WERI-Rb-1 (cell line): ENCODE results near the gene XPC.

ENCODE experiments used
- DNase-seq: peaks from one replicate; pipeline ENCODE4 v3.0.0-alpha.2; 2020
- H3K27ac ChIP-seq: fragments of 250-450 bp; sonication (Bioruptor Pico); 2 replicates; pipeline ENCODE4 v1.5.1; 2020; ENCODE audit warnings: mild to moderate bottlenecking, moderate library complexity
- H3K27me3 ChIP-seq: fragments of 250-450 bp; sonication (Bioruptor Pico); 2 replicates; pipeline ENCODE4 v1.5.1; 2021; ENCODE audit warnings: mild to moderate bottlenecking, low read depth, moderate library complexity; ENCODE audit not compliant: insufficient read depth, severe bottlenecking
- H3K36me3 ChIP-seq: fragments of 250-450 bp; sonication (Bioruptor Pico); 2 replicates; pipeline ENCODE4 v1.5.1; 2020; ENCODE audit warnings: mild to moderate bottlenecking, moderate library complexity
- H3K4me3 ChIP-seq: 2 replicates; pipeline ENCODE4 v1.5.1; 2011; ENCODE audit warnings: low read depth, mild to moderate bottlenecking, control low read depth, low read length
- H3K9me3 ChIP-seq: fragments of 250-450 bp; sonication (Bioruptor Pico); 2 replicates; pipeline ENCODE4 v1.5.1; 2021; ENCODE audit warnings: mild to moderate bottlenecking, moderate library complexity; ENCODE audit not compliant: severe bottlenecking
- TF ChIP-seq, protein P1 (sequence below): IDR thresholded peaks from 2 replicates; pipeline ENCODE4 v1.5.1; 2011; ENCODE audit warnings: low read depth, mild to moderate bottlenecking, control low read depth, inconsistent platforms, low read length

The XPC gene

DNA sequence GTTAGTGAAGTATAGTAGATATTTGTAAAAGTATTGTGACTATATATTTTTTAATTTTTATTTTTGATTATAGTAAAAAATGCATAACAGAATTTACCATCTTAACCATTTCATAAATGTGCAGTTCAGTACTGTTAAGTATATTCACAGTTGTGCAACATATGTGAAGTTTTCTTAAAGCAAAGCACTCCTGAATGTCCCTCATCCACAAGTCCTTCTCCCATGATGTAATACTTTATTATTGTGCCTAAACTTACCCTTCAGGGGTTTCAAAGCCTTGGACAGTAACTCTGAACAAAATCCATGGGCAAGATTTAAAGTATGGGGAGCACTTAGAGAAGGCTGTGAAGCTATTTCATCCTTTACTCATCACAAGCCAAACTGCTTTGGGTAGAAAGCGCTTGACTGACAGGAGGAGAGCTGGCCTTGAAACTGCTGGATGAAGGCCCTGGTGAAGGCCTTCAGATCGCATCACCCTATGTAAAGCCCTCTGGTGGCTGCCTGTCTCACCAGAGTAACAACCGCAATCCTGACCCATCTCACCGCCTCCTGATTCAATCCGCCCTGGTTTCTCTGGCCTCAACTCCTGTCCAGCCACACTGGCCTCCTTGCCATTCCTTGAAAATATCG is 28.3 kb upstream of the XPC start:
- Histone ChIP-seq H3K27me3 (no peaks in the 10 kb centered on the region), H3K9me3 (no peaks in the 10 kb centered on the region), H3K4me3 (no peak overlapping the region), H3K27ac (no peak overlapping the region), H3K36me3 (no peaks in the 10 kb centered on the region)
- TF ChIP-seq, protein P1, sequence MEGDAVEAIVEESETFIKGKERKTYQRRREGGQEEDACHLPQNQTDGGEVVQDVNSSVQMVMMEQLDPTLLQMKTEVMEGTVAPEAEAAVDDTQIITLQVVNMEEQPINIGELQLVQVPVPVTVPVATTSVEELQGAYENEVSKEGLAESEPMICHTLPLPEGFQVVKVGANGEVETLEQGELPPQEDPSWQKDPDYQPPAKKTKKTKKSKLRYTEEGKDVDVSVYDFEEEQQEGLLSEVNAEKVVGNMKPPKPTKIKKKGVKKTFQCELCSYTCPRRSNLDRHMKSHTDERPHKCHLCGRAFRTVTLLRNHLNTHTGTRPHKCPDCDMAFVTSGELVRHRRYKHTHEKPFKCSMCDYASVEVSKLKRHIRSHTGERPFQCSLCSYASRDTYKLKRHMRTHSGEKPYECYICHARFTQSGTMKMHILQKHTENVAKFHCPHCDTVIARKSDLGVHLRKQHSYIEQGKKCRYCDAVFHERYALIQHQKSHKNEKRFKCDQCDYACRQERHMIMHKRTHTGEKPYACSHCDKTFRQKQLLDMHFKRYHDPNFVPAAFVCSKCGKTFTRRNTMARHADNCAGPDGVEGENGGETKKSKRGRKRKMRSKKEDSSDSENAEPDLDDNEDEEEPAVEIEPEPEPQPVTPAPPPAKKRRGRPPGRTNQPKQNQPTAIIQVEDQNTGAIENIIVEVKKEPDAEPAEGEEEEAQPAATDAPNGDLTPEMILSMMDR, result 0 out of 2 replicates have a peak, but pooled peaks have one; percentile 10
- no peak for DNase-seq

DNA sequence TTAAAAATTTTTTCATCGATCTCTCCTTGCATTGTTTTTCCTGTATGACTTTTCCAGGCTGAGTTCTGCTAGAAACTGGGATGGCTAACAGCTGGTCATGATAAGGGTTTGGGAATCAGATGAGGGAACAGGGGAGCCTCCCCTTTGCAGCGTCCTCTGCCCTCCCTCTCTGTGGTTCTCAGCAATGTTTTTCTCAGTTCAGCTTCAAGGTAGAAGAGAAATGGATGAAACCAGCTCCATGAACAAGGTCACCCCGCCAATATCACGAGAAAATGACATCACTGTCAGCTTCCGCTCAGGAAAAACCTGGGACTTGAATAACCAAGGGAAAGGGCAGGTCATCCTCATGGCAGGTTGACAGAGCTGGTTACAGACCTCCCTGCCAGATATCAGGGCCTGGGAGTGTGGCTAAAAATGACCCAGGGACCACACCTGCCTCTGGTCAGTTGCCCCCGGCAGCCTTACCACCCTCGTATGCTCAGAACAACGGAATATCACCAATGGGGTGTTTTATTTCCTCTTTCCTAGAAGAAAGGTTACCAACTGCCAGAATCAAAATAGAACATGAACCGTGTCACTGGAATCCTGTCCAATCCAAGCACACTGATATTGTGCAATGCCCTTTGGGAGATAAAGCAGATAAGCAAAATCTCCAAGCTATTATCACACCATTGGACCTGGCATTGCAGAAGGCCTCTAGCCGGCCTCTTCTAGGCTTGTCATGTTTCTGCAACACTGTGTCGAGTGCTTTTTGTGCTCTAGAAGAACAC is 26.3 kb upstream of the XPC start:
- TF ChIP-seq, protein P1, result no peak
- Histone ChIP-seq H3K9me3 (no peaks in the 10 kb centered on the region), H3K4me3 (no peak overlapping the region), H3K27ac (no peak overlapping the region), H3K36me3 (peaks cover under 1% of the 10 kb centered on the region; the same call in 1 of the 2 replicates), H3K27me3 (no peaks in the 10 kb centered on the region)
- DNase-seq, result no peak

DNA sequence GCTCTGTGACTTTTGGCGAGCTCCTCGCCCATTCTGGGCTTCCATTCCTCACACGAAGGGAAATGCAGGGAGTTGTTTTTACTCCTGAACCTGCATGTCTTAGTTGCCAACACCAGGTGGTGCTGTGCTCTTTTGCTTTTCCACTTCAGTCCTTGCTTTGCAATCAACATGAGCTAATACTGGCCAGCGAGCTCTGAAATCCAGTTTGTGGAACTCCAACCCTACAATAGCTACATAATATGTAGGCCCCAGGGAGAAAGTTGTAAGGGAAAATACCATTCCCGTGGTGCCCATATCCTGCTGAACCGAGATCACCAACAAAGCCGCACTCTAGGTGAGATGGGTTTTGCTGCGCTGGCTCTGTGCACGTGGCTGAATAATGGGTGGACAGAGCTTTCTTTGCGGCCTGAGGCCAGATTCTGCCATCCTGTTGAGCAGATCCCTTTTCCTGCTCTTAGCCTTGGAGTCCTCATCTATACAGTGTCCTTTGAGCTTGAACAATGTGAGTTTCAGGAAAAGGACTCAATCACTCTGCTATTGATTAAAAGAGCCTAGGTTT is 25.2 kb upstream of the XPC start:
- Histone ChIP-seq H3K4me3 (no peak overlapping the region), H3K27ac (no peak overlapping the region), H3K27me3 (no peaks in the 10 kb centered on the region), H3K9me3 (no peaks in the 10 kb centered on the region), H3K36me3 (peaks cover 10% of the 10 kb centered on the region)
- TF ChIP-seq, protein P1, result peak; percentile 90
- peak; percentile 58 for DNase-seq

DNA sequence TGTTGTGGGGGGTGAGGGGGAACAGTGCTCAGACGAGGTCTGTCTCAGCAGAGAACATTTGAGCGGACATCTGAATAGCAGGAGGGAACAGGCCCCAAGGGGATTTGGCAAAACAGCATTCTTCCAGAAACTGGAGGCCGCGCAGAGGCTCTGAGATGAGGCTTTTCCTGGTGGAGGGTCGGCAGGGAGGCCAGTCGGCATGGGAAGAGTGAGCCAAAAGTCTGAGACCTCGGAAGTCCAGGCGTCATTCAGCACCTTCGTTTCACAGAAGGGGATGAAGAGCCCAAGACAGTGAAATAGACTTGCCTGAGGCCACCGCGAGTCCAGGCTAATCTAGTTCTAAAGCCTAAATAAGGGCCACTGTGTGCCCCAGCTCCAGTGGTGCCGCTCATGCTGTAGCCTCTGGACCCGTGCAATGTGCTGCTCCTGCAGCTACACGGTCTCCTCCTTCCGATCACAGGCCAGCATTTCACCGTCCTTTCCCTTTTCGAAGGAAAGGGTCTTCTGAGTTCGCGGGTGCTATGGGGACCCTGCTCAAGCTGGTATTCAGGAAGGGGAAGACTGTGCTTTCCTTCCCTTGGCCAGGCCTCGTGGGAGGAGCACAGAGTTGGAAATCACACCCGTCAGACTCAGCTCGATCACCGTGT is 24.6 kb upstream of the XPC start:
- Histone ChIP-seq H3K36me3 (peaks cover 15% of the 10 kb centered on the region), H3K27ac (no peak overlapping the region), H3K9me3 (no peaks in the 10 kb centered on the region), H3K4me3 (no peak overlapping the region), H3K27me3 (no peaks in the 10 kb centered on the region)
- DNase-seq, result no peak
- TF ChIP-seq, protein P1, result no peak

DNA sequence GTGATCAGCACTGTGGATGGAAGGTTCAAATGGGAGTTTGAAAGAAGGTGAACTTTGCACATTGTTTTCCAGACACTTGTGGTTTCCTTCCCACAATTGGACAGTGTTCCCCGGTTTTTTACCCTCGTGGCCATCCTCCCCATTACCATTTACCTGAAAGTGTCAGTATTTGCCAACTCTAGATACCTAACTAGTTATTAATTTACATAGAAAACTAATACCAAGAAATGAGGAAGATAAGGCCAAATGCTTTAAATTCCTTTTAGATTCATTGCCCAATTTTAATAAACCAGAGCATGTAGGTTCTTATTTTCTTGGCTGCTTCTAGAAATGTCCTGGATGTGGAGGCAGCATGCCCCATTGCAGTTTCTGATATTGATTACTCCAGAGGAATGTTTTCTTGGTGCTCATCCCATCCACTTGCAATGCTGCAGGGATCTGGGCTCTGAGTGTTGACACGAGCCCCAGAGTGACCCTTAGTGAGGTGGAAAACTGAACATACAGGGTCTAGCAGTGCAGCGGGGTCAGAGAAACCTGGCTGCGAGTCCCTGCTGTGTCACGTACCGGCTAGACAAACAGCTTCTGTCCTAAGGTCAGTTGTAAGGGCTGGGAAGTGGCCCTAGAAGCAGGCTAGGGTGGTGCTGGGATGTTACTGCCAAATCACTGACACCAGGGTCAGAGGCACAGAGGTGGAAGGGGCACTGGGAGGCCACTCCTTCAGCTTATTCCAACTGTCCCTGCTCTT is 23.7 kb upstream of the XPC start:
- H3K4me3 ChIP-seq, result no peak overlapping the region
- TF ChIP-seq, protein P1, result no peak
- no peaks in the 10 kb centered on the region for H3K9me3 ChIP-seq
- no peaks in the 10 kb centered on the region for H3K27me3 ChIP-seq
- DNase-seq, result no peak
- no peak overlapping the region for H3K27ac ChIP-seq
- peaks cover 23% of the 10 kb centered on the region for H3K36me3 ChIP-seq
